ENCODE data around the gene SYT17.

- TF ChIP-seq CTCF (IDR thresholded peaks at IDR 0.05; ENCODE audit: borderline replicate concordance, extremely low read depth, low read length, poor library complexity, severe bottlenecking) = no peak
- TF ChIP-seq EZH2 (IDR thresholded peaks at IDR 0.05; ENCODE audit: borderline replicate concordance, low read depth, low read length, severe bottlenecking) = no peak
Observed at GRCh38 chr16:19153876-19154275, 14.2 kb upstream of the SYT17 start.

Data from DND-41 (cell line).